ENCODE data around the gene ABCC1. TPM values are rescaled to one million over a fixed set of nuclear protein-coding genes. Genes with fewer than 3 reads are reported as not detected.

ABCC1 gene
- total RNA-seq, 2 donors from 2014 or later, result 18.3 to 23.3 TPM

GRCh38 chr16:16110111-16110490 lies 160.7 kb downstream of the ABCC1 start:
- no peak for DNase-seq
- ATAC-seq, result no peak
- intact Hi-C loops (cut with DNase I, micrococcal nuclease), result no loop called here

- no peak for ATAC-seq
- no peak for DNase-seq
Observed at GRCh38 chr16:16111639-16112038, 162.2 kb downstream of the ABCC1 start.

GRCh38 chr16:16112450-16113053 lies 163.1 kb downstream of the ABCC1 start:
- ATAC-seq (no peak), DNase-seq (no peak)
- intact Hi-C loops (cut with DNase I, micrococcal nuclease), result no loop called here

More at GRCh38 chr16:16111639-16112038, 162.2 kb downstream of the ABCC1 start:
- intact Hi-C loops (cut with DNase I, micrococcal nuclease), result no loop called here

GRCh38 chr16:16113076-16113475 lies 163.7 kb downstream of the ABCC1 start:
- no peak for DNase-seq
- intact Hi-C loops (cut with DNase I, micrococcal nuclease), result no loop called here
- no peak for ATAC-seq

GRCh38 chr16:16116841-16117240 lies 167.4 kb downstream of the ABCC1 start:
- intact Hi-C loops (cut with DNase I, micrococcal nuclease), result no loop called here
- no peak for DNase-seq
- no peak for ATAC-seq

- ATAC-seq (no peak), DNase-seq (no peak)
- intact Hi-C loops (cut with DNase I, micrococcal nuclease), result no loop called here
Observed at GRCh38 chr16:16118337-16118736, 168.9 kb downstream of the ABCC1 start.

GRCh38 chr16:16120044-16120381 lies 170.6 kb downstream of the ABCC1 start:
- ATAC-seq, result peak; percentile 94
- intact Hi-C loops (cut with DNase I, micrococcal nuclease), result no loop called here
- peak; percentile 32 to 50 for DNase-seq

- DNase-seq (peak; percentile 57 to 83), ATAC-seq (peak; percentile 64)
- intact Hi-C loops (cut with DNase I, micrococcal nuclease), result no loop called here
Observed at GRCh38 chr16:16120382-16121184, 171.2 kb downstream of the ABCC1 start.

- intact Hi-C loops (cut with DNase I, micrococcal nuclease), result no loop called here
- DNase-seq (no peak), ATAC-seq (no peak)
Observed at GRCh38 chr16:16121185-16121727, 171.8 kb downstream of the ABCC1 start.

- DNase-seq, result no peak
- intact Hi-C loops (cut with DNase I, micrococcal nuclease), result no loop called here
- no peak for ATAC-seq
Observed at GRCh38 chr16:16122264-16122663, 172.8 kb downstream of the ABCC1 start.

- intact Hi-C loops (cut with DNase I, micrococcal nuclease), result no loop called here
- no peak for DNase-seq
- ATAC-seq, result no peak
Observed at GRCh38 chr16:16124438-16124837, 175.0 kb downstream of the ABCC1 start.

- no peak for DNase-seq
- intact Hi-C loops (cut with DNase I, micrococcal nuclease), result loop anchor here in 1 of 2 donors (5.0 kb wide), 1 partner anchor 248 kb away; no protein-coding TSS in a partner anchor
- ATAC-seq, result no peak
Observed at GRCh38 chr16:16124974-16125373, 175.6 kb downstream of the ABCC1 start.

- DNase-seq, result no peak
- intact Hi-C loops (cut with DNase I, micrococcal nuclease), result loop anchor here in 1 of 2 donors (5.0 kb wide), 1 partner anchor 250 kb away; no protein-coding TSS in a partner anchor
- no peak for ATAC-seq
Observed at GRCh38 chr16:16126896-16127295, 177.5 kb downstream of the ABCC1 start.

GRCh38 chr16:16127469-16128116 lies 178.2 kb downstream of the ABCC1 start:
- intact Hi-C loops (cut with DNase I, micrococcal nuclease), result loop anchor here in 1 of 2 donors (5.0 kb wide), 1 partner anchor 250 kb away; no protein-coding TSS in a partner anchor
- DNase-seq (peak; percentile 45 to 64), ATAC-seq (peak; percentile 88)

- ATAC-seq (no peak), DNase-seq (no peak)
- intact Hi-C loops (cut with DNase I, micrococcal nuclease), result no loop called here
Observed at GRCh38 chr16:16131204-16131603, 181.8 kb downstream of the ABCC1 start.

- intact Hi-C loops (cut with DNase I, micrococcal nuclease), result no loop called here
- ATAC-seq, result no peak
- no peak for DNase-seq
Observed at GRCh38 chr16:16131659-16132058, 182.2 kb downstream of the ABCC1 start.

- DNase-seq, result no peak
- no peak for ATAC-seq
- intact Hi-C loops (cut with DNase I, micrococcal nuclease), result no loop called here
Observed at GRCh38 chr16:16133943-16134604, 184.7 kb downstream of the ABCC1 start.

- DNase-seq (no peak), ATAC-seq (no peak)
- intact Hi-C loops (cut with DNase I, micrococcal nuclease), result no loop called here
Observed at GRCh38 chr16:16136588-16136987, 187.2 kb downstream of the ABCC1 start.

- no peak for ATAC-seq
- DNase-seq, result no peak
- intact Hi-C loops (cut with DNase I, micrococcal nuclease), result no loop called here
Observed at GRCh38 chr16:16137110-16137509, 187.7 kb downstream of the ABCC1 start.

Measured in left colon (tissue), 2 donors.